GM19395 (cell line): ENCODE measurements around the gene EXOG.

Experiments used
- ATAC-seq: cut with Tn5 transposase; IDR thresholded peaks from one replicate; pipeline ENCODE4 v1.9.1; 2021; ENCODE audit warnings: mild to moderate bottlenecking, moderate library complexity; ENCODE audit not compliant: unreplicated experiment

EXOG gene

DNA sequence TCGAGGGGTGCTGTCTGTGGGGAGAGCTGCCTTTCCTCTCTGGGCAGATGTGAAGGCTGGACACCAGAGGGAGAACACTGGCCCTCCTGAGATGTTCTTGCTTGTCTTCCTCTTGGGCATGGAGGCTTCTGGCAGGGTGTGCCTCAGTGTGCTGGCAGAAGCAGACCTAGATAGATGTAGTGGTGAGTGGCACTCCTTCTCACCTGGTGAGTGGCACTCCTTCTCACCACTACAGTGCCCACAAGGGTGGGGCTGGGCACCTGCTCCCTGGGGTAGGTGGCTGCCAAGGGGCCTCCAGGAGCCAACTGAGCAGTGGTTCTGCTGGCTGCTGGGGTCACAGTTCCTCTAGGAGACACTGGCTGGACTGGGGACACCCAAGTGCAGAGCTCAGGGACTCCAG lies 23.8 kb upstream of the EXOG start:
- ATAC-seq, result no peak

DNA sequence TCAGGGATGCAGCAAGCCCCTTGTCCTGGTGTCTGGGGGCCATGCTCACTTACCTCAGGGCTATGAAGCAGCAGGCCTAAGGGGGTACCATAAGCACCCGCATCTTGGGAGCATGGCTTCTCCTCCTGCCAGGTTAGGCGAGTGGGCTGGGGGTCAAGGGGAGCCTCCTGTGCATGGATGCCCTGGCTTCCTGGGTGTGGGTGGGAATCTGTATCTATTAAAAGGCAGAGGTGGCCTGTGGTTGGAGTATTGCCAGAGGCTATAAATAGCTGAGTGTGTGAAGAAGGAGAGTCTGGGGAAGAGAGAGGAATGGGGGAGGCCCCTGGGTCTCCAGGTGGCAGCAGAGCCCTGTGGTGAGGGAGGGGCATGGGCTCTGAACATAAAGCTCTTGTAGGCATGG lies 22.9 kb upstream of the EXOG start:
- no peak for ATAC-seq

DNA sequence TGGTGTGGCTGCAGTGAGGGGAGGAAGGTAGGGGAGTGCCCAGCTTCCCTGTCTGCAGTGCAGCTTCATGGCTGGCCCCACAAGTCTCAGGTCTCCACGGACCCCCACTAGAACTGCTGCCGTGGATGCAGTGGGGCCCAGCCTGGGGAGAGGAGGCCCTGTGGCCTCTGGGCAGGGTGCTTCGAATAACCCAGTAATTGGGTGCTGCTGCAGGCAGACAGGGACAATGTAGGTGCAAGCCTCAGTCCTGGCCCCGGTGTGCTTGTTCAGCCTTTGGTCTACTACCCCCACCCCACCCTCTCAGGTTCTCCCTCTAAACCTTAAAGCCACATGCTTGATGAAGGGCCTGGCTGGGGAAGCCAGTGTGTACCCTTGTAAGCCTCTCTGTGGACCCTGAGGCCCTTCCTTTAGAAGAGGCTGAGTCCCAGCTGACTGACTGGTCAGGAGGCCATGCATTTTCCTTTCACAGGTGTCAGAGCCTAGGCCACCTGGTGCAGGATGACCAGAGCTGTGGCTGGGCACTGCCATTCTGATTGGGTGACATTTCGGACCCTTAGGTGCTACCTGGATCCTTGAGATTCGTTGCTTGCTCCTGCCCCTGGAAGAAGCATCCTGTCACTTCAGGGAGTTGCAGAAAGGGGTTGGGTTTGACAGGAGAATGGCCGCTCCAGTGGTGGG lies 21.1 kb upstream of the EXOG start:
- no peak for ATAC-seq

DNA sequence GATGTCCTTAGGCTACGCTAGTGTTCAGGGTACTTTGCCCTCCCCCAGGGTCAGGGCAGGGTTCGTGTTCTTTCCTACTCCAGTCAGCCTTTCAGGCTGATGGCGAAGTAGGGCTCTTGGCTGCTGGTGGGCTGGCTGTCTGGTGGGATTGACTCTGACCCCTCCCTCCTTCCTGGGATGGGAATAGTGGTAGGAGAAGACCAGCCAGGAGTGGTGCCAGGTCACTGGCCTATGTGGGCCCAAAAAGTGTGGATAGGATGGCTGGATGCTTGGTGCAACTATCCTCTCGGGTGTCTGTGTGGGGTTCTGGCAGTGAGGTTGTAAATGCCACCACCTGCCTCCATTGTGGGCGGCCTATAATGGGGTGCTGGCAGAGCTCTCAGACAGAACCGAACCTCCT lies 20.4 kb upstream of the EXOG start:
- ATAC-seq, result no peak

DNA sequence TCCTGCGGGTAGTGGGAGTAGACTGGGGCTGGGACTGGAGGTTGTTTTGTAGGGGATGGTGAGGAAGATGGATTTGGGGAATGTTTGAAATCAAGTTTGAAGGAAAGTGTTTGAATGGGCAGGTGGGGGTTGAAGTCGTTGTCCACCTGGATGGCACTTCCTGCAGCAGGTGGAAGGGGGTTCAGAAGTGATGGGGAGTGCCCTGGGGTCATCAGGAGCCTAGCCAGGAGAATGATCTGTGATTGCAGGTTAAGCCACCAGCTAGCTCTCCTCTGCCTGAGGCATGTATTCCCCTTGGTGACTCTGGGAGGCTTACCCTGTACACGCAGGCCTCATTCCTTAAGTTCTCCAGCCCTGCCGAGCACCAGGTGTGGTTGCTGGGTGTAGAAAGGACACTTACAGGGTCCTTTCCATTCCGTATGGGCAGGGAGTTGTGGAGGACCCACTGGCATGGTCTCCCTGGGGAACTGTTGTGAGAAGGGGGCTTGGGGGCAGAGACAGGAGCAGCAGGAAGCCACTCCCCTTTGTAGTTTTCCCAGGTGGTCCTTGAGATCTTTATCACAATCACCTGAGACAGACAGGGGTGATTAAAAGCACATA lies 19.9 kb upstream of the EXOG start:
- ATAC-seq, result no peak

DNA sequence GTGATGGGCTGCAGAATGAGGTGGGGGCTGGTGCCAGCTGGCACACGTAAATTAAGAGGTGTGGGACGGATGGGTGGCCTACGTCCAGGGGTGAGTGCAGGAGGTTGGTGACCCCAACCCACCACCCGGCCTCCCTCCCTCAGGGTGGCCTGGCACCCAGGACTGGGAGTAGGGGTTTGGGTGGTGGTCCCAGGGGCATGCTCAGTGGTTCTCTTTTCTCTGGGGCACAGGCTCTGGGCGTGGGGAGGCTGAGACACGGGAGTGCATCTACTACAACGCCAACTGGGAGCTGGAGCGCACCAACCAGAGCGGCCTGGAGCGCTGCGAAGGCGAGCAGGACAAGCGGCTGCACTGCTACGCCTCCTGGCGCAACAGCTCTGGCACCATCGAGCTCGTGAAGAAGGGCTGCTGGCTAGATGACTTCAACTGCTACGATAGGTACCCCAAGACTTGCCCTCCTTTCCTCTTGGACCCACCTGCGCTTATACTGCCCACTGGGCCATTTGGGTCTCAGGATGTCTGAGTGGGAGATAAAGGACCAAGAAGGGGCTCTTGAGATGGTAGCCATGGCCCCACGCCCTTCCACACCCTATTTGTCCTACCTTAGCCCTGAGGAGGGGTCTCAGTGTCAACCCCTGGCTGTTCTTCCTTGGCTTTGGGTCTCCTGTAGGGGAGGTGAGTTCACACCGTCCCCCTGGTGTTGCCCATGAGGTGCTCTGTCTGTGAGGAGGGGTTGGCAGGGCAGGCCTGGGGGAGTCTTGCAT lies 18.9 kb upstream of the EXOG start:
- ATAC-seq, result no peak

DNA sequence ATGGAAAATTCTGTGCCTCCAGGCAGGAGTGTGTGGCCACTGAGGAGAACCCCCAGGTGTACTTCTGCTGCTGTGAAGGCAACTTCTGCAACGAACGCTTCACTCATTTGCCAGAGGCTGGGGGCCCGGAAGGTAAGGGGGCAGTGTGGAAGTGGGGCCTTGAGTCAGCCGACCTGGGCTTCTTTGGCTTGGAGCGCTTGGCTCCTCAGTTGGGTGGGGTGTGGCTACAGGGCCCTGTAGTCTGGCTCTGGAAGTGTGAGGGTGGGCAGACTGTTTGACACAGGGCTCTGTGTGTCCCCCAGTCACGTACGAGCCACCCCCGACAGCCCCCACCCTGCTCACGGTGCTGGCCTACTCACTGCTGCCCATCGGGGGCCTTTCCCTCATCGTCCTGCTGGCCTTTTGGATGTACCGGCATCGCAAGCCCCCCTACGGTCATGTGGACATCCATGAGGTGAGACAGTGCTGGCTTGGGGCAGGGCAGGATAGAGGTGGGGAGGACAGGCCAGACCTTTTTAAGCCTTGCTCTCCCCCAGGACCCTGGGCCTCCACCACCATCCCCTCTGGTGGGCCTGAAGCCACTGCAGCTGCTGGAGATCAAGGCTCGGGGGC lies 18.2 kb upstream of the EXOG start:
- no peak for ATAC-seq

DNA sequence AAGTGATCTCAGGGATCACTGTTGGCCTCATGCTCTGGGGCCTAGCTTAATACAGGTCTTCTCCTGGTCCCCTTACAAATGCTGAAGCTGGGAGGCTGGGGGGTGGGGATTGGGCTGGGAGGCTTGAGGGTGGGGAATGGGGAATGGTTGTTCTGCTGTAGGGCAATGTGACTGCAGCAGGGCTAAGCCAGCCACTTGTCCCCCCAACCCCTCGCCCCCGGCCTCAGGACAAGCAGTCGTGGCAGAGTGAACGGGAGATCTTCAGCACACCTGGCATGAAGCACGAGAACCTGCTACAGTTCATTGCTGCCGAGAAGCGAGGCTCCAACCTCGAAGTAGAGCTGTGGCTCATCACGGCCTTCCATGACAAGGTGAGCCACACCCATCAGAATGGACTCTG lies 17.2 kb upstream of the EXOG start:
- ATAC-seq, result no peak

DNA sequence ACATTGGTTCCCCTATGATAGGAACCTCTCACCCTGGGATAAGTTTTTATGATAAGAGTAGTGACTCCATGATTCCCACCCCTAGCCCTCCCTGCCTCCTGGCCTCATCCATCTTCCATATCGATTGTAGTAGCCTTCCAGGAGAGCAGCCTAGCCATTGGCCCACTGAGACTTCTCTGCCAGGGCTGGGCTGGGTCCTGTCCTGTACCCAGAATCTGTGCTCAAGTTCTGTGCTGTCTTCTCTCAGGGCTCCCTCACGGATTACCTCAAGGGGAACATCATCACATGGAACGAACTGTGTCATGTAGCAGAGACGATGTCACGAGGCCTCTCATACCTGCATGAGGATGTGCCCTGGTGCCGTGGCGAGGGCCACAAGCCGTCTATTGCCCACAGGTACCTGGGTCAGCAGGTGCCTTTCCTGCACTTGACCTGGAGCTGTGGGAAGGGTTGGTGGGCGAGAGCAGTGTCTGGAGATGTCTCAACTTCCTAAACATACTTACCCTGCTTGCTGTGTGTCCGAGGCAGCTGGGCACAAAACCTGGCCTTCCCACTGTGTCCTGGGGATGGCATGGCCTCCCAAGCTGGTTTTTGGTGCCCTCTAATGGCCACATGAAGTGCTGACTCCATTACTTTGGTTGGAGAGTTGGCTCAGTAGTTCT lies 16.6 kb upstream of the EXOG start:
- ATAC-seq, result peak; percentile 69

DNA sequence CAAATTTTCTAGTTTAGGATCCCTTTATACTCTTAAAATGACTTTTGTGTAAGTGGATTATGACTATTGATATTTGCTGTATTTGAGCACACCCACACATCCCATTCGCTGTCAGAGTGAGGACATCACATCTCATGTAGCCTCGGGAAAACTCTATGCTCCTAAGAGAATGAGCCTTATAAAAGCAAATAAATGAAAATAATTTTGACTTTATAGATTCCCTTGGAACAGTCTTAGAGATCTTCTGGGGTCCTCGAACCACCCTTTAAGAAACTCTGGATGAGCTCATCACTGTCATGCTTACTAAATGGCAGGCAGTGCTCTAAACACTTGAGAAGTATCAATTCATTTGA lies 16.1 kb upstream of the EXOG start:
- ATAC-seq, result no peak

DNA sequence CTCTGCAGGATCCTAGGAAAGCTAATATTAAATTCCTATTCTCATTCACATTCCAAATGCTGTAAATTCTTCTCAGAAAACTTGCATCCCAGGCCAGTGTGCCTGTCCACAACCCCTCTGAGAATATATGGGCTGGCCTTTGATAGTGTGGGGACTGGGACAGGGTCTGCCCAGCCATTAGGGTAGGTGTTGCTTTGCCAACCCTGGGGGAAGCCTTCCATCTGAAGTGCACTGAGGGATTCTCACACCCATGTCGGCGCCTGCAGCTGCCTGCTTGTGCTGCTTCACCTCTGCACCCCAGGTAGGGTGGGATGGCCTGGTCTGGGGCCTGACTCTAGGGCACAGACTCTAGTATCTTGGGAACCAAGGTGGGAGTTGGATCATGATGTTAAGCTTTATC lies 15.2 kb upstream of the EXOG start:
- ATAC-seq, result no peak

DNA sequence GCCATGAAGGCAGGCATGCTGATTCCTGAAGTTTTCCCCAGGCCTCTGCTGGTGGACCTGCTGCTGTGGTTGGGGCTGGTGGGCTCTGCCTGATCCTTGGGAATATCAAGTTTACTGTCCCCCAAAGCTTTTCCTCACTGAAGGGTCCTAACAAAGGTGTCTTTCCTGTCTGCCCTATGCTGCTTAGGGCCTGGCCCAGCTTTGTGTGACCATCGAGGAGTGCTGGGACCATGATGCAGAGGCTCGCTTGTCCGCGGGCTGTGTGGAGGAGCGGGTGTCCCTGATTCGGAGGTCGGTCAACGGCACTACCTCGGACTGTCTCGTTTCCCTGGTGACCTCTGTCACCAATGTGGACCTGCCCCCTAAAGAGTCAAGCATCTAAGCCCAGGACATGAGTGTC lies 13.2 kb upstream of the EXOG start:
- no peak for ATAC-seq

DNA sequence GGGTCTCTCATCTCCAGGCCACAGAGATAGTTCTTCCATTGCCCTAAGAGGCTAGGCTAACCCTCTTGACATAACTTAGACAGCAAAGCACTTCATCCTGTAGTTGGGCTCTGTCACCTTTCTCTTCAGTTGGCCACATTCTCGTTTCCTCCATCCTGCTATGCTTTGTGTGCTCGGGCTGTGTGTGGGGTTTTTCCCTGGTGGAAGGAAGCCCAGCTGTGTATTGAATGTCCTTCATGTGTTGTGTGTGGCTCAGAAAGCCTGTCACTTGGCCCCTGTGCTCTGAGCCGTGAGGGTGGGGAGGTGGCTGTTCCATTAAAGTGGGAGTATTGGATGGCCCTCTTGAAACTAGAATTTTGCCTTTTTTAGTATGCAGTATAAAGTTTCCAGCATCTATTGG lies 8.8 kb upstream of the EXOG start:
- ATAC-seq, result peak; percentile 94

DNA sequence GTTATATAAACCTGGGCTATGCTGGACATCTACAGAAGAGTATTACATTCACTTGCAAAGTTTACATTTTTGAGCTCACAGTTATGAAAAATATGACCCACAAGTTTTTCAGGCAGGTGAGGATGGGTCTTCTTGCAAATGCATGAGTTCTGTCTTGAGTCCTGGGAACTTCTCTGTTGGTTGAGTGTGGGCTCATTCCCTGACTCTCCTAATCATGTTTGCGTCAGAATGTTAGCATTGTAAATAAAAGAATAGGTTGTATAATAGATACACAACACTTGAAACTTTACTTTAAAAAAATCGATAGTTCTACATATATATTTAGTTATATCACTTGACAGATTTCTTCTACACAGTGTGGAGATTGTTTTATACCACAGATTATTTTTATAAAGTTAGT lies 7.2 kb upstream of the EXOG start:
- no peak for ATAC-seq

DNA sequence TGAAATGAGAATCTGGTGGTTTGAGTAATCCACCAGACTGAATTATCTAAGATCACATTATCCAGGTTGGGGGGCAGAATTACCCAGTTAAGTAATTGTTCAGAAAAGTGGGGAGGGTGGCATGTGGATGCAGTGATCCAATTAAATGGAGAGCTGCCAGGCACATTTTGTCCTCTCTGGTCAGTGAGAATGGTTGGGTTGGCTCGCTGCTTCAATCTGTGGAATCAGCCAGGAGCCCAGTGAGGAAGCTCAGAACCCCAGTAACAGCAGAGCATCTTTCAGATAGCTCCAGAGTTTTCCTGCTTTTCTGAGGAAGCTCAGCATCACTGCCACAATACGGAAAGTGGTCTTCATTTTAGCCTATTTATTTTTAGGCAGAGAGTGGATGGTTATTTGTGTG lies 6.4 kb upstream of the EXOG start:
- ATAC-seq, result no peak

DNA sequence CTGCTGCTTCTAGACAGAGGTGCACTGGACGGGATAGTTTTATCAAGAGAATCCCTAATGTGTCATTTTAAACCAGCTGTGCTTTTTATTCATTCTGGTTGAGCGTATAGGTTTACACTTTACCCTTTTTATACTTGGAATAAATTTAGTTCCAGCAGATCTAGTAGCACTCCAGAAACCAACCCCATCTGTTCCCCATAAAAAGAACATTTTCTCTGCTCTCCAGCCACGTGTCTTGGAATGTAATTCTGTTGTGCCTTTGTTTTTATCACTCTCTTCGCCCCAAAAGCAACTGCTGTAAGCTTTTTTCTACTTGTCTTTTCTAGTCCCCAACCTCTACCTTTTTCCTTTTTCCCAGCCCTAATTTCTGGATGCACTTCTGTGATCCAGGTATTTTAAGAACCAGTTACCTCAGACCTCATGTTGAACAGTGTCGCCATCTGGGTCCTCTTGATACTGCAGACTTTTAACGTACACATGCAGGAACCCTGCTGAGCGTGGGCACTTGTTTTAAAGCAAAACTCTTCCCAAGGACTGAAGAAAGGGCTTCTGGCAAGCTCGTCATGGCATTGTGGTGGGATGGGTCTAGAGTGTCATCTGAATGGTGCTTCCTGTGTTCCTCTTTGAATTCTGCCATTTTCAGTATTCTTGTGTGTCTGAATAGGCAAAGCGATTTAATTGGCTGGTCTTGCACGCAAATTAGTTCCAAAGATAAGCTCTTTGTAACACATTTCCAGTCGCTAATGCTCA lies 5.7 kb upstream of the EXOG start:
- no peak for ATAC-seq

DNA sequence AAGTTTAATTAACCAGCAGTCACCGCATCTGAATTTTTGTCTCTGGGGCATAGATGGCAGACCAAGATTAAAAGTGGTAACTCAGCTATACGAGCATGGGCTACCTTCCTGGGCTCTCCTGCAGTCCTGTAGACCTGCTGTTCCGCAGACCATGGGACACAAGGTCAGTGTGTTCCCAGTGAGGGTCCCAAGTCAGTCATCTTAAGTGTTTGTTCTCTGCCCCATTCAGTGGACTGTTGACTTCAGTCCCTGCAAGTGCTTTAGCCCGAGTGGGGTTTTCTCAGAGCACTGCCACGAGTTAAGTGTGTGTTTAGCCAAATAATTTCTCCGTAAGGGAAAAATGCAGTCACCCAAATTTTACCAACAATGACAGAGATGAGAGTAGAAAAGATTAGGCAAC lies 4.9 kb upstream of the EXOG start:
- ATAC-seq, result no peak

DNA sequence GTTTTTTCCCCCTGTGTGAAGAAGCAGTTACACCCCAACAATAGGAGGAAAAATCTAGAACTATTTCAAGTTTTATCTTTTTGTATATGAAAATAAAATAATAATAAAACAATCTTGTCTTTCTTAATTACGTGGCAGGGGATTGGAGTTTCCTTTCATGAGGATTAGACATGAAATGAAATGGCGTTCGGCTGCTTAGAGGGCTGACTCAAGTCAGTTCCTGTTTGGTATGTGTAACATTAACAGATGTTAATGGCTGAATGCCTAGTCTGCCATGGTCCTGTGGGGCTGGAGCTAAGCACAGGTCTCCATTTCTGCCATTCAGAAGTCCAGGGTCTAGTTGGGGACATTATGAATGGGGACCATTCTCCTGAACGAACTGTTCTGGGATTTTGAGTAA lies 3.1 kb upstream of the EXOG start:
- ATAC-seq, result no peak

DNA sequence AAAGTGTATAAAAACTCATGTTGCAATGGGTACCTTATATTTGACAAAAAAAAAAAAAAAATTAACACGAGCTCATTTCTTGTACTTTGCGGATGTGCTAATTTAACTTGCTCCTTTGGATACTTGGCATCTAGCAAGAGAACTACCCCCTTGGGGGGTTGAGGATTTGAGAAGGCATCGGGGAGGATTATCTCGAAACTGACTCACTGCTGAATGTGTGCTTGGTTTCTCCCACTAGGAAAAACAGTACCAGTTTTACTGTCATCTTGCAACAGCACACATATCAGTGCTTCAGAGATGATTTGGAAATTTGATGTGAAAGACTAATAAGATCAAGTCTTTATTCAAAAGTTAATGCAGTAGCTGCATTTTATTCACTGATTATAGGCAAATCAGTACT lies 891 bp downstream of the EXOG start:
- no peak for ATAC-seq

DNA sequence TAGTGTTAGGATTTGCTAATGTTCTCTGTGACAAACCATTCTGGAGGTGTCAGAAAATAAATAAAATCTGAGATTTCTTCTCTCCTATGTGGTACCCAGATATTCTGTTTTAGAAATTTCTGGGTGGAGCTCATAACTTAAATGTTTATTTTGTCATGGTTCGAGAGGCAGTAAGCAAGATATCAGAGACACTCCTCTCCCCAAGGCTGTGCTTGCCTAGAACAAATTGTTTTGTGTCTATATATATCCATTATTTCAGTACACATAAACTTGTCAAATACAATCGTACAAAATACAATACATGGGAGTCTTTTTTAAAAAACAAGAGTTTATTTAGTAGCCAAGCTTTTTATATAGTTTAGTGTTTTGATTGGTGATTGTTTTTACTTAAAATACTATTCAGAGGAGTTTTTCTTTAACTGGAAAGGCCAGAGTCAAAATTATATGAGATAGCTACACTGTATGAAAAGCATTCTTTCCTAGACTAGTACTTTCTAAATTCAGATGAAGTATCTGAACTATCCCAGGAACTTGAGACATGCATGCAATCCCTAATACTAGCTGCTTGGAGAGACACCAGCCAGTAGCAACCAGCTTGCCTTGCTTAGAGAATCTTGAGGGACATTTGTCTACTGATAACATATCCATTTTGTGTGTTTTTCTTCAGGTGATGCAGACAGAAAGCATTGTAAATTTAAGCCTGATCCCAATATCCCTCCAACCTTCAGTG lies 4.7 kb downstream of the EXOG start:
- ATAC-seq, result no peak
